Bronchial epithelial cell (primary cell): Measurements from ENCODE around the gene ACTR3. TPM values are rescaled to one million over a fixed set of nuclear protein-coding genes. Genes with fewer than 3 reads are reported as not detected.
A peak's percentile ranks its signal among the peaks of the same experiment; 100 is the strongest.

ENCODE experiments used
- DNase-seq: peaks from one replicate; pipeline ENCODE4 v3.0.0-alpha.2; 2010; ENCODE audit warnings: low read depth
- FAIRE-seq: peaks from 2 replicates; lab custom pipeline; 2011; peaks lifted over from hg19 to GRCh38; lab: Jason Lieb, UNC
- H3K27me3 ChIP-seq: 2 replicates; pipeline ENCODE4 v1.5.1; 2011; ENCODE audit warnings: low read length; ENCODE audit not compliant: control insufficient read depth, insufficient read depth
- H3K36me3 ChIP-seq: 2 replicates; pipeline ENCODE4 v1.5.1; 2011; ENCODE audit warnings: low read length; ENCODE audit not compliant: control insufficient read depth, insufficient read depth
- H3K4me3 ChIP-seq: 2 replicates; pipeline ENCODE4 v1.5.1; 2011; ENCODE audit warnings: mild to moderate bottlenecking, low read depth, low read length, control low read depth
- total RNA-seq: library from RNA; depleted of rRNA; stranded (reverse); fragments of >200 nt; gene quantifications from 2 replicates; pipeline ENCODE4 v1.2.1, GENCODE V29; 2014
- TF ChIP-seq, protein P1 (sequence below): IDR thresholded peaks from 2 replicates; pipeline ENCODE4 v1.5.1; 2011; ENCODE audit warnings: mild to moderate bottlenecking, moderate library complexity, low read length, control low read depth, inconsistent platforms; ENCODE audit not compliant: insufficient read depth, severe bottlenecking

The ACTR3 gene
- total RNA-seq, 1 donor from 2014 or later, result 214 TPM

DNA sequence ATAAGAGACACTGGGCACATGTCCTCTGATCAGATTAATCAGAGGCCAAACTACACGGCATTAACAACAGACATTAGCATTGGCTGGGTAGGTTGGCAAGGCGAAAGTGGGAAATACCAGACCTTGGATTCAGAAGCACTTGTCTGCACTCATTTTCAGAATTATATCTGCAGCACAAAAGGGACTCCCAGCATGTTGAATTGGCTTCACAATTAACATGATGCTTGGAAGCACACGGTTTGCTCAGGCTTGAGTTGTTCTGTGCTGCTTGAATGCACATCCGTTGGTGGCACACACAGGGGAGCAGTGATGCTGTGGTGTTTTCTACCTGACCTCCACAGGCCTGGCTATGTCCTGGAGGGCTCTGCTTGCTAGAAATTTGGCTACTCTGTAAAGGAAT is 83.9 kb downstream of the ACTR3 start:
- Histone ChIP-seq H3K27me3 (no peaks in the 10 kb centered on the region), H3K4me3 (no peak overlapping the region), H3K36me3 (peaks cover 13% of the 10 kb centered on the region)
- FAIRE-seq, result no peak
- TF ChIP-seq, protein P1, sequence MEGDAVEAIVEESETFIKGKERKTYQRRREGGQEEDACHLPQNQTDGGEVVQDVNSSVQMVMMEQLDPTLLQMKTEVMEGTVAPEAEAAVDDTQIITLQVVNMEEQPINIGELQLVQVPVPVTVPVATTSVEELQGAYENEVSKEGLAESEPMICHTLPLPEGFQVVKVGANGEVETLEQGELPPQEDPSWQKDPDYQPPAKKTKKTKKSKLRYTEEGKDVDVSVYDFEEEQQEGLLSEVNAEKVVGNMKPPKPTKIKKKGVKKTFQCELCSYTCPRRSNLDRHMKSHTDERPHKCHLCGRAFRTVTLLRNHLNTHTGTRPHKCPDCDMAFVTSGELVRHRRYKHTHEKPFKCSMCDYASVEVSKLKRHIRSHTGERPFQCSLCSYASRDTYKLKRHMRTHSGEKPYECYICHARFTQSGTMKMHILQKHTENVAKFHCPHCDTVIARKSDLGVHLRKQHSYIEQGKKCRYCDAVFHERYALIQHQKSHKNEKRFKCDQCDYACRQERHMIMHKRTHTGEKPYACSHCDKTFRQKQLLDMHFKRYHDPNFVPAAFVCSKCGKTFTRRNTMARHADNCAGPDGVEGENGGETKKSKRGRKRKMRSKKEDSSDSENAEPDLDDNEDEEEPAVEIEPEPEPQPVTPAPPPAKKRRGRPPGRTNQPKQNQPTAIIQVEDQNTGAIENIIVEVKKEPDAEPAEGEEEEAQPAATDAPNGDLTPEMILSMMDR, result no peak
- DNase-seq, result no peak

DNA sequence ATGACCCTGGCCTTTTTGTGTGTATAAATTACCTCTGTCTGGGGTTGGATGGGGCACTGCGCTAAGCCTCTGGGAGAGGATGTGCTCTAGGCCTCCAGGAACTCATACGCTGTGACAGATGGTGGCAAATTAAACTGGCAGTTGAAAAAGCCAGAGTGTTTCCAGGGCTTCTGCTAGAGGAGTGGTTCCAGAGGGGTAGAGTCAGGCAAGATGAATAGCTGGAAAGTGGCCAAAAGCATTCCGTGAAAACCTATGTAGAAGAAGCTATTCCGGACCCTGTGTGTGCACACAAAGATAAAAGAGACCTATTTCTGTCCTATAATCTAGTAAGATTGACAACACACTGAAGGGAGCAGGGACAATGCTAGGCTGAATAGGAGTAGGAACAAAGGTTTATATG is 84.8 kb downstream of the ACTR3 start:
- TF ChIP-seq, protein P1, result no peak
- DNase-seq (no peak), FAIRE-seq (no peak)
- H3K36me3 ChIP-seq, result peaks cover 8% of the 10 kb centered on the region
- H3K27me3 ChIP-seq, result no peaks in the 10 kb centered on the region
- H3K4me3 ChIP-seq, result no peak overlapping the region

DNA sequence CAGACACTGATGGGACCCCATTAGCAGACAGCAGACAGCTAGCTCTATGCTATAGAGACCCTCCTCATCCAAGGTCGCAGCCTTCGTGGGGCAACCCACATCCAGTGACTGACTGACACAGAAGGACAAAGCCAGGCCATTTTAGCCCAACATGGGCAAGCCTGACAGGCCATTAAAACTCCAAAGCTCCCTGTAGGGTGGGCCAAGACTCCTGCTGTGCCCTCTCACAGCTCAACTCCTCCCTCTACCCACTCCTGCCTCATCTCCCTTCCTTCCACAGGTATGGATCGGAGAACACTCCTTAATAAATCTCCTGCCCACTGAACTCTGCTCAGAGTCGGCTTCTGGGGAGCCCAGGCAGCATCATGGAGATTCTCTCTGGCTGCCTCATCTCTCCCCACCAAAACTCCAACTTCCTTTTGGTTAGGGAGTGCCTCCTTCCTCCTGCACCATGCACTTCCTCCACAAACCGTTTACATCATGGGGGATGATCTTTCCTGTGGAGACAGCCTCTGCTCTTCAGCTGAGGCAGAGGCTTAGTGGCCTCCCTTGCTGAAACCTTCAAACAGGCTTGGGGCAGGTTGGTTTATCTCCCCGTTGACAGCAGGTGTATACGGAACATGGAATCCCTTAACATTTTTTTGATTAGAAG is 86.5 kb downstream of the ACTR3 start:
- Histone ChIP-seq H3K4me3 (no peak overlapping the region), H3K27me3 (no peaks in the 10 kb centered on the region), H3K36me3 (peaks cover 4% of the 10 kb centered on the region)
- TF ChIP-seq, protein P1, result no peak
- no peak for FAIRE-seq
- DNase-seq, result no peak

DNA sequence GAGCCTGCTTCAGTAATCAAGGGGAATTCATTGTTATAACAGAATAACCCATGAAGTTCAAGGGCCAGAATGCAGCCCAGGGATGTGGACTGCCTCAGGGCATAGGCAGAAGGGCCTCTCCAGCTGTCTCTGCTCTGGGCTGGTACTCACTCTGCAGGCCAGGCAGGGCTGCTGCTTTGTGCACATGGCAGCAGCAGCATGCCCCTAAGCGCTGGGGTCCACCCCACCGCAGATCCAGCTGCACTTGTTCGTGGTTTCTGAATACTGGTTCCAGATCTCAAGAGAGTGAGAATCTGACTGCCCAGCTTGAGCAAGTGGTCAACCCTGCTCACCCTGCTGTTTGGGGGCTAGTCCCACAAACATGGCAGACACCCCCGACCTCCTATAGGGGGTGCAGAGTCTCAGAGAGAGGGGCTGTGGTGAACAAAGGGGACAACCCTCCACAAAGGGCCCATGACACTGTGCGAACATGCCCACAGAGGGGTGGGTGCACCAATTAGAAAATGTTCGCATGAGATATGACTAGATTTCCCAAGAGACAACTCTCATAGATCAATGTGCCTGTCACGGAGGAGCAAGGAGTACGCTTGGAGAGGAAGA is 87.3 kb downstream of the ACTR3 start:
- TF ChIP-seq, protein P1, result no peak
- peaks cover 1% of the 10 kb centered on the region for H3K36me3 ChIP-seq
- DNase-seq (no peak), FAIRE-seq (no peak)
- no peaks in the 10 kb centered on the region for H3K27me3 ChIP-seq
- H3K4me3 ChIP-seq, result no peak overlapping the region

- DNase-seq (peak; percentile 44), FAIRE-seq (no peak)
- TF ChIP-seq, protein P1, result no peak
- Histone ChIP-seq H3K4me3 (no peak overlapping the region), H3K36me3 (peaks cover 1% of the 10 kb centered on the region), H3K27me3 (no peaks in the 10 kb centered on the region)
Observed at GRCh38 chr2:113977660-113978523, 88.0 kb downstream of the ACTR3 start.
